Type B pancreatic cell (in vitro differentiated cells): ENCODE results near the gene IST1. TPM values are rescaled to one million over a fixed set of nuclear protein-coding genes. Genes with fewer than 3 reads are reported as not detected.

Experiments
- DNase-seq: peaks from one replicate; pipeline ENCODE4 v3.0.0; 2021; ENCODE audit warnings: mixed read lengths; ENCODE audit not compliant: unreplicated experiment; ENCODE audit errors: extremely low spot score
- H3K27ac Mint-ChIP-seq: 2 replicates; pipeline ENCODE4 v1.8.0; 2021; ENCODE audit warnings: mild to moderate bottlenecking, mixed read lengths
- H3K27me3 Mint-ChIP-seq: 2 replicates; pipeline ENCODE4 v1.8.0; 2021; ENCODE audit warnings: mixed read lengths
- H3K36me3 Mint-ChIP-seq: 2 replicates; pipeline ENCODE4 v1.8.0; 2021; ENCODE audit warnings: mixed read lengths
- H3K4me1 Mint-ChIP-seq: one replicate; pipeline ENCODE4 v1.8.0; 2021; ENCODE audit warnings: mixed read lengths; ENCODE audit not compliant: unreplicated experiment
- H3K4me3 Mint-ChIP-seq: 2 replicates; pipeline ENCODE4 v1.8.0; 2021; ENCODE audit warnings: mild to moderate bottlenecking, mixed read lengths
- H3K9me3 Mint-ChIP-seq: 2 replicates; pipeline ENCODE4 v1.8.0; 2021; ENCODE audit warnings: mixed read lengths
- long read RNA-seq: library from polyadenylated mRNA; unstranded; transcript quantifications from one replicate; pipeline ENCODE4 v2.0.0, GENCODE V29; 2020
- total RNA-seq: library from RNA; stranded (reverse); gene quantifications from 2 replicates; pipeline ENCODE4 v1.2.1, GENCODE V29; 2021; ENCODE audit warnings: low replicate concordance
- TF ChIP-seq, protein P1 (sequence below): fragments of 200-600 bp; sonication (generic); conservative IDR thresholded peaks from 2 replicates; pipeline ENCODE4 v1.5.0; 2021; ENCODE audit warnings: antibody characterized with exemption, mild to moderate bottlenecking

Gene IST1
- total RNA-seq: 232 and 233 TPM in 2 replicates
- long read RNA-seq, full-length matches to known transcripts: 379 of 542 reads
- long read RNA-seq, partial matches to known transcripts: 50 of 542 reads
- long read RNA-seq, other reads (novel, unspliced or antisense): 113 of 542 reads

DNA sequence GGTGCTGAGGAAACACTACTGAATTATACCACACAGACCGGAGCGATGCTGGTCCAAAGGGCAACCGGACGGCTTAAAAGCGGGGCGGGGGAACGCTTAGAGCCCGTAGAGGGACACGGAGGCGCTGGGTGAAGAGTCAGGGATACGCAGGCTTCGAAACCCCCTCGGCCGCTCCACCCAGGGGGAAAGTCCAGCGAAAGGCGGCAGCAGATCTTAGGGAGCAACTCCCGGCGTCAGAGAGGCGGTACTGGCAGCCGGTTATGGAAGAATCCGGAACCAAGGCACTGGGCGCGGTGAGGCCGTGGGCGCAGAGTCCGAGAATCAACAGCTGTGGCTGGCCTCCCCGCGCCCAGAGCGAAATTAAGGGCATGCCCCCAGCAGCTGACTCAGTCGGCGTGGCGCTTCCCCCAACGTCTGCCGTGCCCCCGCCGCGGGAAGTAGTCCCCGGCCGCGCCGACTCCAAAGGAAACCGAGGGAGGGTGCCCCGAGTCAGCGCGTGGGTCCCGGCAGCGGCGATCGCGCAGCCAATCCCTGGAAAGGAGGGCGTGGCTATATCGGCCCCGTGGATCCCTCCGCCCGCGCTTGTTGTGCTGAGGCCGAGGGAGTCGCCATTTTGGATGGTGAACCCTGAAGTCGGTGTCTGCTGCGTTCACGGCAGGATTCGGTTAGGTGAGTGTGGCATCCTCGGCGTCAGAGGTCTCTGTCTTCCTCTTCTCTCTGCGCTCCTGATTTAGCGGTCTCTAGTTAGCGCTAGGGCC is at the start of gene IST1:
Gene IST1 (plus strand): TSS at position 611 of the 758 bp plus-strand sequence. CDS start 20,110 bp downstream, outside the sequence.
- H3K27me3 Mint-ChIP-seq: no peaks in the 10 kb centered on the region
- peaks cover 11% of the 10 kb centered on the region for H3K4me1 Mint-ChIP-seq
- H3K9me3 Mint-ChIP-seq: no peaks in the 10 kb centered on the region
- TF ChIP-seq, protein P1, sequence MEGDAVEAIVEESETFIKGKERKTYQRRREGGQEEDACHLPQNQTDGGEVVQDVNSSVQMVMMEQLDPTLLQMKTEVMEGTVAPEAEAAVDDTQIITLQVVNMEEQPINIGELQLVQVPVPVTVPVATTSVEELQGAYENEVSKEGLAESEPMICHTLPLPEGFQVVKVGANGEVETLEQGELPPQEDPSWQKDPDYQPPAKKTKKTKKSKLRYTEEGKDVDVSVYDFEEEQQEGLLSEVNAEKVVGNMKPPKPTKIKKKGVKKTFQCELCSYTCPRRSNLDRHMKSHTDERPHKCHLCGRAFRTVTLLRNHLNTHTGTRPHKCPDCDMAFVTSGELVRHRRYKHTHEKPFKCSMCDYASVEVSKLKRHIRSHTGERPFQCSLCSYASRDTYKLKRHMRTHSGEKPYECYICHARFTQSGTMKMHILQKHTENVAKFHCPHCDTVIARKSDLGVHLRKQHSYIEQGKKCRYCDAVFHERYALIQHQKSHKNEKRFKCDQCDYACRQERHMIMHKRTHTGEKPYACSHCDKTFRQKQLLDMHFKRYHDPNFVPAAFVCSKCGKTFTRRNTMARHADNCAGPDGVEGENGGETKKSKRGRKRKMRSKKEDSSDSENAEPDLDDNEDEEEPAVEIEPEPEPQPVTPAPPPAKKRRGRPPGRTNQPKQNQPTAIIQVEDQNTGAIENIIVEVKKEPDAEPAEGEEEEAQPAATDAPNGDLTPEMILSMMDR: no peak
- H3K4me3 Mint-ChIP-seq: peak within 1 kb of the TSS; percentile 97
- H3K36me3 Mint-ChIP-seq: peaks cover 4% of the 10 kb centered on the region
- DNase-seq: peak; percentile 98
- H3K27ac Mint-ChIP-seq: peak within 1 kb of the TSS; percentile 99

DNA sequence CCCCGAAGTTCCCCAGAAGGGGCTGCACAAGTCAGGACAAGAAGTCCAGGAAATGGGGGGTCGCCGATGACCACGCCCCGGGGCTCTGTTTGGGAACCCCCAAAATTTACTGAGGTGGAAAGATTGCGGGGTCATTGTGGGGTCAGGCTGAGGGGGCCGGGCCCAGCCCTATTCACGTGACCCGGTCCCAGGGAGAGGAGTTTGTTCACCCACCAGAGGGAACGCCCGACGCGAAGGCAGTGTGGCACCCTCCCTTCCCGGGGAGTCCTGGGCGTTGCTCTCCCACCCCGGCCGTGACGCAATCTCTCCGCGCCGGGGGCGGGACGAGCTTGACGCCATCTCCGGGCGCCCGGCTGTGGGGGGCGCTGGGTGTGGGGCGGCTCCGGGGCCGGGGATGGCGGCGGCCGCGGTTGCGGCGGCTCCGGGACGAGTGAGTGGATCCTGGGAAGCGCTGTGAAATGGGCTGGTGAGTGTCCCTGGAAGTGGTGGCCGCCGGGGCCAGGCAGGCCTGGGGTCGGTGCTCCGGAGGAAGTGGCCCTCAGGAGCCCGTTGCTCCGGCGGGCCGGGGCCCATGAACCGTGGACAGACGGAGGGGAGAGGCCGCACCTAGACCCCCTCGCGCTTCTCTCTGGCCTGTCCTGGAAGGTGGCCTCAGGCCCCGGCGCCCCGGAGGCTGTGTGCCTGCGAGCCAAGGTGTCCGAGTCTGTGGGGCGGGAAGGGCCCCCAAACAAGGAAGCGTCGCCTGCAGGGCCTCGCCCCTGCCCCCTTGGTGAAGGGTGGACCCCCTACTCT is 49.5 kb upstream of the IST1 start, which contains the start of gene ATXN1L:
Gene ATXN1L (plus strand): TSS at position 338 of the 792 bp plus-strand sequence. CDS start 3,765 bp downstream, outside the sequence.
- Mint-ChIP-seq H3K27ac (peak within 1 kb of the TSS; percentile 95), H3K4me1 (peaks cover 9% of the 10 kb centered on the region), H3K27me3 (no peaks in the 10 kb centered on the region), H3K4me3 (peak within 1 kb of the TSS; percentile 93), H3K36me3 (peaks cover 17% of the 10 kb centered on the region), H3K9me3 (no peaks in the 10 kb centered on the region)
- TF ChIP-seq, protein P1: no peak
- DNase-seq: peak; percentile 96

DNA sequence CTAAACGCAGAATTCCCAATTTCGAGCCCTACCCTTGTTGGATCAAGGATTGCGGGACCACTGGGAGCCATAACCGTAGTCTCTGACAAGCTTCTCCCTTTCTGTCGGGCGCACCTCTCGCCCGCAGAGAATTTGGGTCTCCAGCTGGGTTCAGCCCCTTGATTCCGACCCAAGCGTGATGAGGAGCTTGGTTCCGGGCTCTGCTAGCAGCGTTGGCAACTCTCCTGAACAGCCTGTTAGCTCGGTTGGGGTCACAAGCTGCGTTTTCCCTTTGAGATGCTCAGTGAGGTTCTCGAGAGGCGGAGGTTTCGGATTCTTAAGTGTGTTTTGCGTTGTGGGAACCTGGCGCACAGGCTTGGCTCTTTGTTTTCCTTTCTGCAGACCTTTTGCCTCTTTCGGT is 48.9 kb upstream of the IST1 start:
- no peaks in the 10 kb centered on the region for H3K9me3 Mint-ChIP-seq
- peak overlapping the region; percentile 93 for H3K4me3 Mint-ChIP-seq
- H3K27me3 Mint-ChIP-seq: no peaks in the 10 kb centered on the region
- H3K4me1 Mint-ChIP-seq: peaks cover 9% of the 10 kb centered on the region
- peak overlapping the region; percentile 92 for H3K27ac Mint-ChIP-seq
- H3K36me3 Mint-ChIP-seq: peaks cover 17% of the 10 kb centered on the region
- no peak for DNase-seq
- TF ChIP-seq, protein P1: no peak

DNA sequence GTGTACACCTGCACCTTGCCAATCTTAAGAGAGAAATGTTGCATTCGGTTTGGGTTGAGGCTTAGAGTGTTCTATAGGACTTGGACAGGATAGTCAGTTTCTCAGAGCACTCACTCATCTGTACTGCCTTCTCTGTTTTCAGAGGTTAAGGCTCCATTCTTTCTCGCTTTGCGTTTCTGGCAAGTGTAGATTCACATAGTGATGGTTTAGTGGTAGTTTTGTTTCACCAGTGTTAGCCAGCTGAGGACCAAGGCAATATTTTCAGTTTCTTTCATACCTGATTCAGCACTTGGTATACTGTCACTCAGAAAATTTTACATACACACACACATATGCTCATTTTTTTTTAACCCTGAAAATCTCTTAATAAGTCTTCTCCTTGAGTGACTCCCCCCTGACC is 48.2 kb upstream of the IST1 start:
- H3K4me3 Mint-ChIP-seq: peak overlapping the region; percentile 93
- peak overlapping the region; percentile 92 for H3K27ac Mint-ChIP-seq
- no peaks in the 10 kb centered on the region for H3K9me3 Mint-ChIP-seq
- no peaks in the 10 kb centered on the region for H3K27me3 Mint-ChIP-seq
- no peak for DNase-seq
- H3K36me3 Mint-ChIP-seq: peaks cover 17% of the 10 kb centered on the region
- peaks cover 9% of the 10 kb centered on the region for H3K4me1 Mint-ChIP-seq
- TF ChIP-seq, protein P1: no peak

DNA sequence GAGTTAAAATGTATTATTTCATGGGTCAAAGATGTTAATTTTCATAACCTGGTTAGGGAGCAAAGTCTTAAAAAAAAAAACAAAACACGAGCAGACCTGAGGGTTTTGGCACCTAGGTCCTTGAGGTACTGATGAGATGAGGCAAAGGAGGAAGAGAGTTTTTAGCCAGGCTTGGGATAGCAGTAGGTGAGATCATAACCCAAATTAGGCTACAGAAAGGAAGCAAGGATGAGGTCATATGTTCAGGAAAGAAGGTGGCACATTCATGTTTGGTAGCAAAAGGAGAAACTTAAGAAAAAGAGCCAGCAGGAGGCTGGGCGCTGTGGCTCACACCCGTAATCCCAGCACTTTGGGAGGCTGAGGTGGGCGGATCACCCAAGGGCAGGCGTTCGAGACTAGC is 46.7 kb upstream of the IST1 start:
- TF ChIP-seq, protein P1: no peak
- Mint-ChIP-seq H3K36me3 (peaks cover 17% of the 10 kb centered on the region), H3K4me1 (peaks cover 9% of the 10 kb centered on the region), H3K27ac (no peak overlapping the region), H3K9me3 (no peaks in the 10 kb centered on the region), H3K27me3 (no peaks in the 10 kb centered on the region), H3K4me3 (no peak overlapping the region)
- no peak for DNase-seq
